CD4-positive, alpha-beta T cell treated with Interleukin-4 for 4 hours (primary cell): ENCODE data around the gene PPFIA3.
"Not testable (repeated sequence)": the region's sequence is repeated elsewhere in the genome, so short reads cannot be mapped to it uniquely, and the experiment has no call there.

Experiments used
- DNase-seq: peaks from one replicate; pipeline ENCODE4 v3.0.0-alpha.2; 2020

The PPFIA3 gene

GRCh38 chr19:49103331-49104085 lies 15.8 kb upstream of the PPFIA3 start:
- no peak for DNase-seq

- no peak for DNase-seq
These were observed 15.0 kb upstream of the PPFIA3 start for GRCh38 chr19:49104229-49104864.

DNA sequence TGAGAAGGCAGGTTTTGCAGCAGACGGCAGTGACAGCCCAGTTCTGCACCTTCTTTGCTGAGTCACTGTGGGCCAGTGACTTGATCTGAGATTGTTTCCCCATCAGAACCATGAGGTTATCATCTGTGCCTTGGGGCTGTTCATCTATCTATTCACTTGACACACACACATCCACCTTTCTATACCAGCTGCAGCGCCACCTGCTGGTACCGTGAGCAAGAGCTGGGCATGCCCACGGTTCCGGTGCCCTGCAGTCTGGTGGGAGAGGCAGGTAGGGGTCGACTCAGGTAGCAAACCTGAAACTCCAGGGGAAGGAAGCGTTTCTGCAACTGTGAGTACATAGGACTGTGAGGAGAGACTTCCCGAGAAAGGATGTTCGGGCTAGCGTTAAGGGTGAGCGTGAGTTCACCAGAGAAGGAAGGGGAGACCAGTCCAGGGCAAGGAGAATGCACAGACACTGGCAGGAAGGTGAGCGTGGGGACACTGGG lies 12.7 kb upstream of the PPFIA3 start:
- DNase-seq, result peak; percentile 45

GRCh38 chr19:49107625-49108459 lies 11.5 kb upstream of the PPFIA3 start:
- no peak for DNase-seq

DNA sequence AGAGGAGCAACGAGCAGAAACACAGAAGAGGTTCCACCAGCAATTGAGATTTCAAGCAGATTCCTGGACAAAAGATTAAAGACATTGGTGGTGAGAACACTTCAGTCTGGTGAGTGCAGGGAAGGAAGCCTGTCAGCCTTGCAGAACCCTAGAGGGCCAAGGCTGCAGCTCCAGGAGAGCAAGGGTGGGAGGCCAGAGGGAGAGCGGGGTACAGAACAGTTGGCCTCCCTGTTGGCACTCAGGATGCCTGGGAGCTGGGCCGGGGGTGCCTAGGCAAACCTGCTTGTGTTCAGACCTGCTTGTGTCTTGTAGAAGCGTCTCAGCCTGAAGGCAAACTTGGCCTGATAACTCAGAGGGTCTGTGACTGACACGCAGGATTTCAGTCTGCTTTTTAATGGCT lies 10.3 kb upstream of the PPFIA3 start:
- DNase-seq, result no peak

- DNase-seq, result no peak
These were observed 9.6 kb upstream of the PPFIA3 start for GRCh38 chr19:49109569-49110233.

DNA sequence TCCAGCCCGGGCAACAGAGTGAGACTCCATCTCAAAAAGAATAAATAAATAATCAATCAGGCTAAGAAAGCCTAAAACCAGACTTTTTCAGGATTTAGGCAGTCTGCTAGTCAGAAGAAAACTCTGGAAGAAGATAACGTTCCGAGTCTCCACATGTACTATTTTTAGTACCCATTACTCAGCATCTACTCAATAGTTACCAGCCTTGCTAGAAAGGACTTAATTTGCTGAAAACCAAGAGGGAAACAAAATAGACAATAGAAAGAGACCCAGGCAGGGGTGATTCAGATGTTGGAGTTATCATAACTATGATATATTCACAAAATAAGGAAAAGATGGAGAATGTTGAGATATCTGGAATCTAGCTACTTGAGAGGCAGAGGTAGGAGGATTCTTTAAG lies 8.8 kb upstream of the PPFIA3 start:
- DNase-seq, result no peak

GRCh38 chr19:49111218-49111998 lies 7.9 kb upstream of the PPFIA3 start:
- no peak for DNase-seq

DNA sequence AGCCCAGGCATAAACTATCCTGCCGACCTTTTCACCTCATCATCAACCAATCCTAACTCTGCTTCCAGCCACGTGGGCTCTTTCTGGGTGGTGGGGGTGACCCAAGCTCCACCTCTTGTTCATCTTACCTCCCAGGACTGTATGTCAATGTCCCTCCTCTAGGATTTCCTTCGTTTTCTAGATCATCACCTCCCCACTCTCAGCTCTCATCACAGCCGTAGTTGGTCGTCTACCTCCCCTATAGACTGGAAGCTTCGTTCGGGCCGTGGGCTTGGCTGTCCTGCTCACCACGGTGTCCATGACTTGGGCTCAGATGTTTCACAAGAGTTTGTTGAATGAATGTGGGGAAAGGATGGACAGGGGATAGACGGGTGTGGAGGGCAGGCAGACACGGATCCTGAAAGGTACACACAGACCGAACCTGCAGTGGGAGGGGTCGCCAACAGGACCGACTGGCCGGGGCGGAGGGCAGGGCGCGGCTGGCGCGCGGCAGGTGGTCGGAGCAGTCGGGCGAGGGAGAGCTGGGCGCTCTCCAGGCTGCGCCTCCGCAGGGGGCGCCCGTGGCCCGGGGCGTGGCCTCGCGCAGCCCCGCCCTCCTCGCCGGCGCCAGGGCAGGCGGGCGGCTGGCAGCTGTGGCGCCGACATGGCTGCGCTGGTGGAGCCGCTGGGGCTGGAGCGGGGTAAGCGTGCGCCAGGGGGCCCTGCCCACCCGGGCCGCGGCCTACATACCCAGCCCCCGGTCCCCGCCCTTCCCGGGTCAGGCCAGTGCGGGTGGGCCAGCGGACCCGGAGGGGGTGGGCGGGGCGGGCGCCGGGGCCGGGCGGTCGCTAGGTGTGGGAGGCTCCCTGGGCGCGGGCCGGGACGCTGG lies 5.3 kb upstream of the PPFIA3 start, which contains the start of gene LIN7B:
Gene LIN7B (plus strand): TSS at position 609 of the 868 bp plus-strand sequence. CDS start 35 bp downstream, at position 644.
- peak; percentile 59 for DNase-seq

DNA sequence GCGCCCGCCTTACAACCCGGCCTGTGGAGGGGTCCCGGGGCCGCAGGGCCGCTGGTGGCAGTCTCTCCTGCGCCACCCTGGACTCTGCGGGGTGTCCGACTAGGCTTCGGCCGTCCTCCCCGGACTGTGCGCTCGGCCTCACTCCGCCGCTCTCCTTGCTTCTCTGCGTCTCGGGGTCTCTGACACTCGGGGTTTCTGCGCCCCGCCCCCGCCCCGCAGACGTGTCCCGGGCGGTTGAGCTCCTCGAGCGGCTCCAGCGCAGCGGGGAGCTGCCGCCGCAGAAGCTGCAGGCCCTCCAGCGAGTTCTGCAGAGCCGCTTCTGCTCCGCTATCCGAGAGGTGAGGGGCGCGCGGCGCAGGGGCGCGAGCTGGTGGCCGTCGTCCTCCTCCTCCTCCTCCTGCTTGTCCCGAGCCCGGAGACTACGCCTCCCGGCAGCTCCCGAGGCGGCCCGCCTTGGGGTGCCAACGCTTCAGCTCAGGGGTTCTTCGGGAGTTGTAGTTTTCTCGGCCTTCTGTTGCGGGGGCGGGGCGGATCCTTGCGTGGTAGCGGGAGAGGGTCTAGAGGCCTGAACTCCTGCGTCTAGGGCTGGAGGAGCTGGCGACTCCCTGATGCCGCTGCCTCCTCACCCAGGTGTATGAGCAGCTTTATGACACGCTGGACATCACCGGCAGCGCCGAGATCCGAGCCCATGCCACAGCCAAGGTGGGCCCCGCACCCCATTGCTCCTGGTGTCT lies 4.5 kb upstream of the PPFIA3 start:
- DNase-seq, result peak; percentile 24

DNA sequence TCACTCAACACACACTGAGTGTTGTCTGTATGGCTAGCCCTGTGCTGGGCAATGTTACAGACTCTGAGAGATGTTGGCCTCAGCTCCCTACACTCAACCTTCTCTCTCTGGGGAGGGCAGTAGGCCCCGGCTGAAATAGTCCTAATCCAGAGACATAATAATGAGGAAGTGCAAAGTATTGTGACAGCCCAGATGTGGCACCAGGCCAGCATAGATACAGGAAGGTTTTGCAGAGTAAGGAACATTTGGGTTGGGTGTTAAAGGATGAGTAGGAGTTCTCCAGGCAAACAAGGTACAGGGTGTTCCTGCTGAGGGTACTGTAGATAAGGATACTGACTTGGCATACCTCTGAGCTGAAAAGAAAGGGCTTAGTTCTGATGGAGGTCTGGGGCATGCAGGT lies 2.8 kb upstream of the PPFIA3 start:
- DNase-seq, result no peak

DNA sequence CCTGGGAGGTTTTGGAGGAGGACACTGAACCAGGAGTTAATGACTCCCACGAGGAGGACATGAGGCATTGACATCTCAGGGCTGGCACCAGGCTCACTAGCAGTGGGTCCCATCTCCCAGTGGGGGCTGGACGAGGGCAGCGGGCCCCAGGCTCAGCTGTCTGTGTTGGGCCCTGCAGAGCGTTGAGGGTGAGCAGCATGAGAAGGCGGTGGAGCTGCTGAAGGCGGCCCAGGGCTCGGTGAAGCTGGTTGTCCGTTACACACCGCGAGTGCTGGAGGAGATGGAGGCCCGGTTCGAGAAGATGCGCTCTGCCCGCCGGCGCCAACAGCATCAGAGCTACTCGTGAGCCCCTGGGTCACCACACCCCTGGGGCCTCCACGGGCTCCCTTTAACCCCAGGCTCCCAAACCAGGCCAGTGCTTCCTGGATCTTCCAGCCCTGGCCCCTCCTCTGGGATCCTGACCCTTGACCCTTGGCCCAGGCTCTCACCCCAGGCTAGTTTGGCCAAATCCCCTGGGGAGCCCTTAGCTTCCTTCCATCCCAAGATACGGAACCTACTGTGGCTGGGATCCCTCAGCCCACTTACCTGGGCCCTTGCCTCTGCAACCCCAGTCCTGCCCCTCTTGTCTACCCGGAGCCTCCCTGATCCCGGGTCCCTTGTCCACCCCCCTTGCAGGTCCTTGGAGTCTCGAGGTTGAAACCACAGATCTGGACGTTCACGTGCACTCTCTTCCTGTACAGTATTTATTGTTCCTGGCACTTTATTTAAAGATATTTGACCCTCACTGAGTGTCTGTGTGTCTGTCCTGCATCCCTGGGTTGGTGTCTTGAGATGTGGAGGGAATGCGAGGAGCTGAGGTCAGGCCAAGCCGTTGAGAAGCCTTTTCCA lies 1.4 kb upstream of the PPFIA3 start:
- no peak for DNase-seq

- DNase-seq, result peak; percentile 95
These were observed 556 bp upstream of the PPFIA3 start, which contains the start of gene C19orf73 for GRCh38 chr19:49118565-49119410. Gene C19orf73, minus strand, starts transcription at chr19:49119143. Its CDS starts 121 bp downstream, at chr19:49119022.

DNA sequence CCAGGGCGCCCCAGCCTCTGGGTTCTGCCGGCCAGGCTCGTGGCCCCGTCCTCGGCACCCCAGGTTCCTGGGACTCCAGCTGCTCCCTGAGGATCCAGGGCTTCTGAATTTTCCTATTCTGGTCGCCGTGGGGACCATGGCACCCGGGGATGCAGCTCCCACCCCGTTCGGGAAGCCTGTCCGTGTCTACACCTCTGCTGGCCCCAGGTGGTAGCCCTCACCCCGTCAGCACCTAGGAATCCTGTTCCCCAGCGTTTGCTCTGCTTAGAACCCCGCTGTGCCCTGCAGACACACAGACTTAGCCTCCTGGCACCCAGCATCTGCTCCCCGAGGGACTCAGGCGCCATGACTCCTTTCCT lies 960 bp downstream of the PPFIA3 start:
- no peak for DNase-seq

- DNase-seq, result no peak
These were observed 1.5 kb downstream of the PPFIA3 start for GRCh38 chr19:49120868-49121267.

DNA sequence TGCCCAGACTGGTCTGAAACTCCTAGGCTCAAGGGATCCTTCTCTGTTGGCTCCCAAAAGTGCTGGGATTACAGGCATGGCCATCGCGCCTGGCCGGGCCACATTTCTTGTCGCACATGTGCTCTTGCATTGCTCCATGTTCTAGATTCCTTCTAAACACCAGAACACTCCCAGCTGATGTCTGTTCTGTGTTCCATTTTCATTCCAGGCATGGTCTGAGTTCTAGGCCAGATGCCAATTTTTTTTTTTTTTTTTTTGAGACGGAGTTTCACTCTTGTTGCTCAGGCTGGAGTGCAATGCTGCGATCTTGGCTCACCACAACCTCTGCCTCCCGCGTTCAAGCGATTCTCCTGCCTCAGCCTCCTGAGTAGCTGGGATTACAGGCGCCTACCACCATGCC lies 2.5 kb downstream of the PPFIA3 start:
- not testable (repeated sequence) for DNase-seq

DNA sequence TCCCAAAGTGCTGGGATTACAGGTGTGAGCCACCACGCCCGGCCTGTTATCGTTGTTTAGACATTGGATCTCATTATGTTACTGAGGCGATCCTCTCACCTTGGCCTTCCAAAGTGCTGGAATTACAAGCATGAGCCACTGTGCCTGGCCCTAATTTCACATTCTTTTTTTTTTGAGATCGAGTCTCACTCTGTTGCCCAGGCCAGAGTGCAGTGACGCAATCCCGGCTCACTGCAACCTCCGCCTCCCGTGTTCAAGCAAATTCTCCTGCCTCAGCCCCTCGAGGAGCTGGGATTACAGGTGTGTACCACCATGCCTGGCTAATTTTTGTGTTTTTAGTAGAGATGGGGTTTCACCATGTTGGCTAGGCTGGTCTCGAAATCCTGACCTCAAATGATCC lies 3.9 kb downstream of the PPFIA3 start:
- not testable (repeated sequence) for DNase-seq
